Astrocyte of the hippocampus (primary cell): Measurements from ENCODE around the gene CAPN13.

Experiments
- DNase-seq: peaks from one replicate; pipeline ENCODE4 v3.0.0; 2011; ENCODE audit warnings: low read depth, low spot score

The CAPN13 gene

GRCh38 chr2:30684516-30684915 lies 122.7 kb downstream of the CAPN13 start:
- DNase-seq: no peak

GRCh38 chr2:30684026-30684425 lies 123.2 kb downstream of the CAPN13 start:
- DNase-seq: no peak

GRCh38 chr2:30683236-30683956 lies 123.8 kb downstream of the CAPN13 start:
- no peak for DNase-seq

GRCh38 chr2:30681022-30681421 lies 126.2 kb downstream of the CAPN13 start:
- DNase-seq: no peak

GRCh38 chr2:30680121-30680520 lies 127.1 kb downstream of the CAPN13 start:
- DNase-seq: no peak

GRCh38 chr2:30679426-30680088 lies 127.7 kb downstream of the CAPN13 start:
- DNase-seq: peak; percentile 65

- no peak for DNase-seq
Measured at GRCh38 chr2:30678410-30679137, 128.7 kb downstream of the CAPN13 start.

- DNase-seq: no peak
Measured at GRCh38 chr2:30677861-30678385, 129.3 kb downstream of the CAPN13 start.

- no peak for DNase-seq
Measured at GRCh38 chr2:30677231-30677630, 130.0 kb downstream of the CAPN13 start.

GRCh38 chr2:30675758-30676157 lies 131.5 kb downstream of the CAPN13 start:
- no peak for DNase-seq

- DNase-seq: no peak
Measured at GRCh38 chr2:30673127-30673526, 134.1 kb downstream of the CAPN13 start.
